HT-29 (cell line): ENCODE results near the gene RAB3B. TPM values are rescaled to one million over a fixed set of nuclear protein-coding genes. Genes with fewer than 3 reads are reported as not detected.
A peak's percentile ranks its signal among the peaks of the same experiment; 100 is the strongest.
"Not testable (repeated sequence)": the region's sequence is repeated elsewhere in the genome, so short reads cannot be mapped to it uniquely, and the experiment has no call there.

Source experiments
- DNase-seq: peaks from one replicate; pipeline ENCODE4 v3.0.0-alpha.2; 2015; ENCODE audit warnings: low spot score
- total RNA-seq: library from RNA; depleted of rRNA; stranded (reverse); fragments of >200 nt; shearing (Covaris generic); gene quantifications from 2 replicates; pipeline ENCODE4 v1.2.3, GENCODE V29; 2014; rRNA removed

Gene RAB3B
- 0.20 and 0.26 TPM in 2 replicates for total RNA-seq

DNA sequence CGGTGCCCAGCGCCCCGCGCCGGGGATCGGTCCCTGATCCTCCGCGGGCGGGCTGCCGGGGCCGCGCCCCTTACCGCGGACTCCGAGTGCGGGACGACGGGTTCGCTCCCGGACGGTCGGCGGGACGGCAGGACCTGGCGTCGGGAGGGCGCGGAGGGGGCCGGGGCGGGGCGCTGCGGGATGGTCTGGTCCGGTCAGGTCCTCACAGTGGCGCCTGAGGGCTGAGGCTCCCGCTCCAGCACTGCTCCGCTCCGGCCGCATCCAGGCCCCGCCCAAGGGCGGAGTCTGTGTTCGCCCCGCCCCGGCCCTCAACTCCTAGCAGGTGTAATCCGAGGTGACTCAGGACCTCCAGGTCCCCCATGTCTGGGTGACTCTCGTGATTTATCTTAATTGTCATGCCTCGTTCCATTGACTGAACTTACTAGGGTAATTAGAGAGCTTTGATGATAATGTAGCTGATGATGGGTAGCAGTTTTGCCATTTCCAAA lies at the start of gene RAB3B:
Gene RAB3B (minus strand): TSS at position 223 of the 488 bp plus-strand sequence. CDS start 13,583 bp downstream, outside the sequence.
- DNase-seq = peak; percentile 61

DNA sequence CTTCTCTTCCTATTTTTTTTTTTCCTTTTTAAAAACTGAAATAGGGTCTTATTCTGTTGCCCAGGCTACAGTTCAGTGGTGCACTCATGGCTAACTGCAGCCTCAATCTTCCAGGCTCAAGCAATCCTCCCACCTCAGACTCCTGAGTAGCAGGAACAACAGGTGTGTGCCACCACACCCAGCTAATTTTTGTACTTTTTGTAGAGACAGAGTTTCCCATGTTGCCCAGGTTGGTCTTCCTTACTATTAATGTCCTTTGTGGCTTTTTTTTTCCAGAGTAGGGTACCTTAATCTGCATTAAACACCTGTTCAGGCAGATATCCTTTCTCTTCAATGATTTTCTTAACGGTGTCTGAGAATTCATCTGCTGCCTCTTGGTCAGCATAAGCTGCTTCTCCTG lies 47.4 kb upstream of the RAB3B start:
- DNase-seq = no peak

- no peak for DNase-seq
These were observed 46.9 kb upstream of the RAB3B start for GRCh38 chr1:52037402-52037814.

- no peak for DNase-seq
These were observed 43.5 kb upstream of the RAB3B start for GRCh38 chr1:52034050-52034384.

- peak; percentile 89 for DNase-seq
These were observed 42.9 kb upstream of the RAB3B start, which contains the start of gene KTI12 for GRCh38 chr1:52033190-52034049. TSS of gene KTI12 (minus strand) at chr1:52033810. CDS start at chr1:52033761, 49 bp downstream.

GRCh38 chr1:52032785-52033131 lies 42.3 kb upstream of the RAB3B start:
- peak; percentile 55 for DNase-seq

DNA sequence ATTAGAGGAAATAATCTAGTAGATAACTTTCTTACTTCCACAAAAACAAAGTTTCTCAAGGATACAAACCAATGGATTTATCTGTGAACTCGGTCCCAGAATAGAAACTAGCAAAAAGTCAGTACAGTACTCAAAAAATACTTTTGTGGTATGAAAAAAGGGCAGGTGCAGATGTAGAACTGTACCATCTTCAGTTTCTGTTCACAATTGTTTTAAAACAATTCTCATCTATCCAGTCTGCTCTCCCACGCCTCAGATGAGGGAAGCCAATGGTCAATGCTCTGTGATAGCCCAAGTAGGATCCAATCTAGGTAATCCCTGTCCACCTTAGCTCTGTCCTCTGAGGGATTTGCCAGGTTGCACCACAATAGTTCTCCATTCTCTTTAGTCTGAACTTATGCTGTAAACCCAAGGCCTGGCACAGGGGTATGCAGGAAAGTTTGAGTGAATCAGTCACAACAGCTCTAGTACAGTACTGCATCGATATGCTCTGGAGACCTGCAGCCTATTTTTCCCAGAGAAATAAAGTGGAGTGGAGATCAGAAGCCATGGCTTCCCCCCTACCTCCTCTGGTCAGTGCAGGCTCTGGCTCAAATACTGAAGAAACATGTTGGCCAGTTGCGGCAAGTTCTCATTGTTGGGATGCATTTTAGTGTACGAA lies 41.8 kb upstream of the RAB3B start:
- no peak for DNase-seq

- not testable (repeated sequence) for DNase-seq
These were observed 38.3 kb upstream of the RAB3B start for GRCh38 chr1:52028839-52029238.

GRCh38 chr1:52028328-52028727 lies 37.8 kb upstream of the RAB3B start:
- DNase-seq = no peak

GRCh38 chr1:52026278-52026677 lies 35.8 kb upstream of the RAB3B start:
- no peak for DNase-seq

- DNase-seq = no peak
These were observed 31.6 kb upstream of the RAB3B start for GRCh38 chr1:52022133-52022532.

- no peak for DNase-seq
These were observed 17.7 kb upstream of the RAB3B start for GRCh38 chr1:52008071-52008809.

GRCh38 chr1:52007215-52008002 lies 16.9 kb upstream of the RAB3B start:
- DNase-seq = no peak

- DNase-seq = not testable (repeated sequence)
These were observed 15.6 kb upstream of the RAB3B start for GRCh38 chr1:52006081-52006553.

DNA sequence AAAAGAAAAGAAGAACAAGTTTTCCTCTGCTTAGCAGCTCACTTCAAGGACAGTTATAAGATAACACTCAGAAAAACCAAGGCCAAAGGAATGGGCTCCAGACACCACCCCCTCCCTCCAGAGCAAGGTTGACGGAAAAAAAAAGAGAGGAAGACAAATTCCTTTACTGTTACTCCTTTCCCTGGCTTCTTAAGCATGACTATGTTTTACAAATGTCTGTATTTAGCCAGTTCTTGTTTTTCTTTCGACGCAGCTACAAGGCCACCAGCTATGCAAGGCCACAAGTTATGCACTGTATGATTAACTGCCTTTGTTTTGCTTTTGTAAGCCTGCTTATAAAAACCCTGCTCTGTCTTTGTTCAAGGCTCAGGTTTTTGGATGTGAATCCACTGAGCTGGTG lies 15.0 kb upstream of the RAB3B start:
- not testable (repeated sequence) for DNase-seq

- DNase-seq = no peak
These were observed 13.4 kb upstream of the RAB3B start for GRCh38 chr1:52003877-52004276.

- DNase-seq = peak; percentile 97
These were observed 11.8 kb upstream of the RAB3B start for GRCh38 chr1:52002038-52002917.

- DNase-seq = no peak
These were observed 8.2 kb upstream of the RAB3B start for GRCh38 chr1:51998701-51999100.

DNA sequence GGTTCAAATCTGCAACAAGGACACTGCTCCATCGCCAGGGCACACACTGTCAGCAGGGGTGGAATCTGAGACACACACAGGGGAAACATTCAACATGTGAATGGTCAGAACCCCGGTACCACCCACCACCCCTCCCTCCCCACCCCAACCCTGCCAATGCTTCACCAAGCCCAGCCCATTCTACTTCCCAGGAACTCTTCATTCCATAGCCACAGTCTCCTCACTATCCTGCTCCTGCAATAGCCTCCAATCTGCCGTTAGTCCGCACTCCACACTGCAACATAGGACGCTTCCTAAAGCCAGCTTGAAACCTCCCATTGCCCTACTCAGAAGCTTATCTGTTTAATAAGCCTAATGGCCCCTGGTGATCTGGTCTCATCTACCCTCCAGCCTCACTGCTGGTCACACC lies 7.5 kb upstream of the RAB3B start:
- DNase-seq = no peak
